Neutrophil (primary cell): Measurements from ENCODE around the gene NOXA1.

Source experiments
- H3K27ac ChIP-seq: fragments of 200-600 bp; sonication (generic); 2 replicates; pipeline ENCODE4 v1.5.1; 2016; ENCODE audit warnings: mild to moderate bottlenecking, moderate library complexity
- H3K27me3 ChIP-seq: fragments of 200-600 bp; sonication (generic); 2 replicates; pipeline ENCODE4 v1.6.0; 2016; ENCODE audit warnings: mild to moderate bottlenecking
- H3K36me3 ChIP-seq: fragments of 200-600 bp; sonication (generic); 2 replicates; pipeline ENCODE4 v1.5.1; 2017
- H3K4me1 ChIP-seq, 2 experiments: fragments of 200-600 bp in 1 of 2; sonication (generic) in 1 of 2; 1 replicate in 1 of 2; 2 replicates in 1 of 2; pipeline versions ENCODE4 v1.5.1 to v1.6.1; 2013 to 2016; ENCODE audit warnings: low read depth in 1 of 2, low read length in 1 of 2, mild to moderate bottlenecking in 1 of 2, moderate library complexity in 1 of 2; ENCODE audit not compliant: control insufficient read depth in 1 of 2, insufficient read depth in 1 of 2
- H3K4me3 ChIP-seq, 2 experiments: fragments of 200-600 bp in 1 of 2; sonication (generic) in 1 of 2; 1 replicate in 1 of 2; 2 replicates in 1 of 2; pipeline ENCODE4 v1.5.1; 2013 to 2016; ENCODE audit warnings: low read depth in 1 of 2, low read length in 1 of 2, mild to moderate bottlenecking in 1 of 2, moderate library complexity in 1 of 2
- H3K9me3 ChIP-seq: fragments of 200-600 bp; sonication (generic); 2 replicates; pipeline ENCODE4 v1.5.1; 2016
- TF ChIP-seq, protein P1 (sequence below): fragments of 200-600 bp; sonication (generic); IDR thresholded peaks from 2 replicates; pipeline ENCODE4 v1.5.1; 2016; ENCODE audit warnings: antibody characterized with exemption

Gene NOXA1

DNA sequence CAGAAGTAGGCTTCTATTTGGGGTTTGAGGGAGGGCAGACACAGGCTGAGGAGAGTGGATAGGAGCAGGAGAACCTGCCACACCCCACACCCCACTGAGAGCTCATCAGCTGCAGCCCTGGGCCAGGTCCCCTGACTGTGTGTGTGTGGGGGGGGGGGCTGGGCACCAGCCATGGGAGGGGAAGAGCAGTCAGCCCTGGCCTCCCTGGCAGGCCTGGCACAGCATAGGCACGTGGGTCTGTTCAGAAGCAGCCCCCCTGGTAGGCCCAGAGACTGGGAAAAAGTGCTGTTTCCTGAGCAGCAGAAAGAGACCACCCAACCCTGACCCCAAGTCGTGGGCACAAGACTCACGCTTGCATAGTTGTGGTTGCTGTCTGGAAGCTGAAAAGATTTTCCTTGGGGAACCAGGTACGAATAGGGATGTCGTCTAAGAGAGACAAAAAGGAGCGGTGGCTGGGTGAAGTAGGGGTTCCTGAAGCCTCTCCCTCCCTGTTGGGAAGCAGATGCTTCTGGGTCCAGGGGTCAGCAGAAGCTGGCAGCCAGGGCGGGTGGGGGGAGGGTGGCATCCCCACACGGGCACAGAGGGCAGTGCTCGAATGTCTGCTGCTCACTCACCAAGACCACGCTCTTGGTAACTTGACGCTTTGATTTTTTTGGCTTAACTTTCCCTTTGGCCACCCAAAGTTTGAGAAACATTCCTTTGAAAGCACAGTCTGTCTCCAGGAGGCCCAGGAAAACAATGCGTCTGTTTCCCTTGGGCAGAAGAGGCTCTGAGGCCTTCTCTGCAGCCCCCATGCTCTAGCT lies 33.1 kb downstream of the NOXA1 start:
- H3K4me1 ChIP-seq: peaks cover 14 to 26% of the 10 kb centered on the region in 2 experiments
- H3K27ac ChIP-seq: no peak overlapping the region

DNA sequence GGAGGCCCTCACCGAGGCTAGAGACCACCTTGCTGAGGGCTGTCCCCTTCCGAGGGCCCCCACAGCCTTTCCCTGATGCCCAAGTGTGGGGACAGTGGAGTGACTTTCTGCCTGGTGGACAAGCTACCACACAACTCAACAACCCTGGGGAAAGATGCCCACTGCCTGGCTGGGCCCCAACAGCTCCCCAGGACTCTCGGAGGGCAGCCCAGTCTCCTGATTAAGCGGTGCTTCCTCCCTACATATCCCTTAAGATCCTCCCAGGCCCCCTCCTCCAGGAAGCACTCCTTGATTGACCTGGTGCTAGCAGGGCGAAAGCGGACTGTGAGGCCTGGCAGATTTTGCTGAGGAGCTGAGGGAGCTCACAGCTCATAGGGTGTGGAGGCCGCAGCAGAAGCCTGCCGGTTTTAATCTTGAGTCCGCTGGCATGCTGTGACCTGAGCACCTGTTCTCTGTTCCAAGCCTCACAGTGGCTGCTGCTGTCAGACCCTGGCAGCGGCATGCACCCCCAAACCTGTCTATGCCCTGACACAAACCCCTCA lies 33.7 kb downstream of the NOXA1 start:
- Histone ChIP-seq H3K27ac (no peak overlapping the region), H3K36me3 (no peaks in the 10 kb centered on the region), H3K27me3 (peaks cover 66% of the 10 kb centered on the region), H3K4me1 (peaks cover 14 to 29% of the 10 kb centered on the region in 2 experiments), H3K9me3 (no peaks in the 10 kb centered on the region), H3K4me3 (no peak overlapping the region)
- TF ChIP-seq, protein P1, sequence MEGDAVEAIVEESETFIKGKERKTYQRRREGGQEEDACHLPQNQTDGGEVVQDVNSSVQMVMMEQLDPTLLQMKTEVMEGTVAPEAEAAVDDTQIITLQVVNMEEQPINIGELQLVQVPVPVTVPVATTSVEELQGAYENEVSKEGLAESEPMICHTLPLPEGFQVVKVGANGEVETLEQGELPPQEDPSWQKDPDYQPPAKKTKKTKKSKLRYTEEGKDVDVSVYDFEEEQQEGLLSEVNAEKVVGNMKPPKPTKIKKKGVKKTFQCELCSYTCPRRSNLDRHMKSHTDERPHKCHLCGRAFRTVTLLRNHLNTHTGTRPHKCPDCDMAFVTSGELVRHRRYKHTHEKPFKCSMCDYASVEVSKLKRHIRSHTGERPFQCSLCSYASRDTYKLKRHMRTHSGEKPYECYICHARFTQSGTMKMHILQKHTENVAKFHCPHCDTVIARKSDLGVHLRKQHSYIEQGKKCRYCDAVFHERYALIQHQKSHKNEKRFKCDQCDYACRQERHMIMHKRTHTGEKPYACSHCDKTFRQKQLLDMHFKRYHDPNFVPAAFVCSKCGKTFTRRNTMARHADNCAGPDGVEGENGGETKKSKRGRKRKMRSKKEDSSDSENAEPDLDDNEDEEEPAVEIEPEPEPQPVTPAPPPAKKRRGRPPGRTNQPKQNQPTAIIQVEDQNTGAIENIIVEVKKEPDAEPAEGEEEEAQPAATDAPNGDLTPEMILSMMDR: no peak

More for the DNA sequence above, 33.1 kb downstream of the NOXA1 start:
- Histone ChIP-seq H3K36me3 (no peaks in the 10 kb centered on the region), H3K4me3 (no peak overlapping the region), H3K9me3 (no peaks in the 10 kb centered on the region), H3K27me3 (peaks cover 60% of the 10 kb centered on the region)
- TF ChIP-seq, protein P1: no peak

DNA sequence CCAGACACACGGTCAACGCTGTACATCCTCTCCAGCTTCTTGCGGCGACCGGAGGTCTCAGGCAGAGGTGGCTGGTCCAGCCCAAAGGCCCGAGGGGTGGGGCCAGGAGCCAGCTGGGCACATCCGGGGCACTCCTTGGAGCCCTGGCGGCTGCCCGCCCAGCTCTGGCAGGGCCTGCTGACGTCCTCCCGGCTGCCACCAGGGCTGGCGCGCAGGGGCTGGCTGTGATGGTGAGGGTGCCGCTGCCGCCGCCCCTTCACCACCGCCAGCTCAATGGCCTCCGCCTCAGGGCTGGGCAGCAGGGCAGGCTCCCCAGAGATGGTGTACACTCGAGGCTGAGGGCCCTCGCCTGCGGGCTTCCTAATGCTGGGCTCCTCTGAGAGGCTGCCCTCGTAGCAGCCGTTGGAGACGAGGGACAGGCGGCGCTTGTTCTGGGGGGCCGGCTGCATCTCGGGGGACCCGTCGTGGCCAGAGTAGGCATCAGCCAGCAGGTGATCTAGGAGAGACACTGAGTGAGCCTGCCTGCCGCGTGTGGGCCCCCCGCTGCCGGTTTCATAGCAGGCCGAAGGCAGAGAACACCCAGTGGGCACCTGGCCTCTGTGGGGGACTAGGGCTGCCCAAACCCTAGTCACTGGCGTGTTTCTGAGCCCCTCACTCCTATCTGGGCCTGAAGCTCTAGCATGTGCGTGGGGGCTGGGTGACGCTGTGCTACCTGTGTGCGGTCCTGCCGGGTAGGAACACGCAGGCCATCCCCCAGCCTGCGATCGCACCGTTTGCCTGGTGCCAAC lies 34.4 kb downstream of the NOXA1 start:
- H3K27me3 ChIP-seq: peaks cover 73% of the 10 kb centered on the region
- no peak overlapping the region for H3K4me3 ChIP-seq
- TF ChIP-seq, protein P1: no peak
- H3K27ac ChIP-seq: no peak overlapping the region
- peaks cover 14 to 31% of the 10 kb centered on the region in 2 experiments for H3K4me1 ChIP-seq
- no peaks in the 10 kb centered on the region for H3K36me3 ChIP-seq
- no peaks in the 10 kb centered on the region for H3K9me3 ChIP-seq

DNA sequence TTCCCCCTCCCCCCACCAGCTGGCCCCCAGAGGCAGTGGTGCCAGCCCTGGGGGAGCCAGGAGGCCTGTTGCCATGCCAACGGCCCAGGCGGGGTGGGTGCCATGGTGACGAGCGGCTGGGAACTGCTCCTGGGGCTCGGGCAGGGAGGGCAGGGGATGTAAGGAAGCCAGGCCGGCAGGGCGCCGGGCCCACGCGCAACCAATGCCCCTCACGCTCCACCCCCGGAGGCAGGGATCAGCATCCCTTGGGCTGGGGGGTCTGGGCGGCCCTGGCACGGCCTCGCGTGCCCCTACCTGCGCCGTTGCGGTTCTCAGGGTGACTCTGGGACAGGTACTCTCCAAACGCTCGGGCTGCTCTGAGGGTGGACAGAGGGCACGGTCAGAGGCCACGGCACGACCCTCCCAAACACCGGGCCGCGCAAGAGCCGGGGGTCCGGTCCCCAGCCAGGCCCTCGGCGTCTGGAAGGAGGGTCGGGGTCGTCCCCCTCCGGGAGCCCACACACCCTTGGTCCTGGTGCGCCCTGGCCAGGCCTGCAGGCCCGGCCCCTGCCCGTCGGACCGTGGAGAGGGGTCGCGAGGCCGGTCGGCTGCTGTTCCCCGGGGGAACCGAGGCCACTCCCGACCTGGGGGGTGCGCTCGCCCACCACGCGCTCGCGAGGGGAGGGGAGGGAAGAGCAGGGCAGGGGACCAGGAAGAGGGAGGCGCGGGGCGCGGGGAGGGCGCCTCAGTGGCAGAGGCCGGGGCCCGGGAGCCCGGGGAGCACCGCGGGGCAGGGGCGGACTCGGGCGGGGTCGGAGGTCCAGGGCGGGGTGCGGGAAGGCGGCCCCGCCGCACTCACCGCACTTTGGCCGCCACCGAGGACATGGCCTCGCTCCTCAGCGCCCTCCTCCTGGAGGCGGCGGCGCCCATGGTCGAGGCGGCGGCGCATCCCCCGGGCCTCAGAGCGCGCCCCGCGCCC lies 35.3 kb downstream of the NOXA1 start:
- H3K4me1 ChIP-seq: peaks cover 12 to 27% of the 10 kb centered on the region in 2 experiments
- H3K27ac ChIP-seq: no peak overlapping the region

More for the DNA sequence above, 35.3 kb downstream of the NOXA1 start:
- Histone ChIP-seq H3K27me3 (peaks cover 76% of the 10 kb centered on the region), H3K4me3 (peak overlapping the region; percentile 17 to 49), H3K36me3 (no peaks in the 10 kb centered on the region), H3K9me3 (no peaks in the 10 kb centered on the region)
- TF ChIP-seq, protein P1: no peak
